ENCODE data around the gene EBF4. TPM values are rescaled to one million over a fixed set of nuclear protein-coding genes. Genes with fewer than 3 reads are reported as not detected.

EBF4 gene
- total and polyA plus RNA-seq, 2 of the 8 experiments (the other 6 are each of a cell fraction or from before 2014, with no cell fraction given), result 1.2 to 2.9 TPM

DNA sequence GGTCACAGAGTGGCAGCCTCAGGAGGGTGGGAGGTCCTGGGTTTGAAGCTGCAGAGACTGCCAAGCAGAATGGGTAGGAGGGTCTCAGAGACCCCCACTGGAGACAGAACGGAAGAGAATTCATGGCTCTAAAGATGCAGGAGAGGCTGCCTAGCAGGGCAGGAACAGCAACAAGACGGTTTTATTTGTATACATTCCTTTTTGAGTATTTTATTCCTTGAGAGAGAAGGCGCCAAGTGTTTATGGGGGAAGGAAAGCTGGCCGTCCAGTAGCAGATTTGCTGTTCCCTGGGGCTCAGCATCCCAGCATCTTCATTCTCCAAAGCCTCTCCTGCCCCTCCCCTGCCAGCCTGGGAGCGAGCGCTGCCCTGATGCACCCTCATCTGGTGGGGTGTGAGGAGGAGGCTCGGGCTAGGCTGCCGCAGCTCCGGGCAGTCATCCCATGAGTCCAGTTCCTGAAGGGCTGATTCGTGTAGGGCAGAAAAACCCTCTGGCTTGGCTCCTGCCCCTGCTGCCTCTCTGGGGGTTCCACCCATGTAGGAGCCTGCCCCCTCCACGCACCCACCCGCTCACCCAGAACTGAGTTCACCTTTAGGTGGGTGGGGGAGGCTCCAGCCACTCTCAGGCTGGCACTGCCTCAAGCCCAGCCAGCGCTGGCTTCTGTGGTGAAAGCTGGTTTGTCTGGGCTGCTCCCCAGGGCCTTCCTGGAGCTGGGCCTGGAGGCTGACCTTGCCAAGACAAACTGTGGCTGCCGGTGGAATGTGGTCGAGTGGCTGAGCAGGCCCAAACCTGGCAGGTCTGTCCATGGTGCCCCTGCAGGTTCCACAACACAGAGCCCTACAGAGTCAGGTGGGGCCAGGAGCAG, 75.4 kb downstream of the EBF4 start:
- Histone ChIP-seq H3K27ac (ENCODE audit: low read depth, low read length) (no peak overlapping the region), H3K4me1 (replicated peaks in 1 of 4; ENCODE audit: control insufficient read depth in 3 of 4, insufficient read depth in 4 of 4, low read length in 3 of 4) (peaks cover 0 to 3% (median under 1%) of the 10 kb centered on the region in 4 experiments; a peak in 2 of 7 replicates), H3K79me1 (ENCODE audit: low read depth, low read length) (no peaks in the 10 kb centered on the region), H3K4ac (replicated peaks; ENCODE audit: insufficient read length, low read depth, low read length) (no peak overlapping the region), H2BK20ac (ENCODE audit: low read length) (no peak overlapping the region), H4K8ac (ENCODE audit: extremely low read depth, insufficient read depth, low read length) (peak overlapping the region; percentile 35; the same call in 1 of the 2 replicates), H3K23me2 (ENCODE audit: low read depth, low read length) (no peaks in the 10 kb centered on the region; the same call in 1 of the 2 replicates), H3K36me3 (ENCODE audit: control insufficient read depth in 2 of 4, insufficient read depth in 4 of 4, low read length in 3 of 4) (no peaks in the 10 kb centered on the region), H4K20me1 (replicated peaks in 1 of 2; ENCODE audit: control insufficient read depth in 1 of 2, insufficient read depth in 2 of 2, low read length in 2 of 2) (no peaks in the 10 kb centered on the region), H4K91ac (replicated peaks; ENCODE audit: insufficient read length, low read length) (no peak overlapping the region), H3K23ac (ENCODE audit: insufficient read length) (no peak overlapping the region), H2BK12ac (ENCODE audit: low read depth, low read length) (no peak overlapping the region), H2BK120ac (replicated peaks; ENCODE audit: low read depth, low read length) (no peak overlapping the region), H3K4me3 (ENCODE audit: extremely low read depth in 1 of 4, insufficient read depth in 2 of 4, low read depth in 3 of 4, low read length in 4 of 4) (no peak overlapping the region), H3K79me2 (ENCODE audit: control insufficient read depth in 1 of 2, insufficient read depth in 2 of 2, low read length in 2 of 2) (no peaks in the 10 kb centered on the region), H3K56ac (replicated peaks; ENCODE audit: insufficient read length, low read depth, low read length) (no peak overlapping the region), H2AFZ (ENCODE audit: low read length) (no peak overlapping the region), H3K4me2 (ENCODE audit: insufficient read depth in 1 of 2, low read depth in 2 of 2, low read length in 2 of 2) (no peak overlapping the region), H2AK5ac (ENCODE audit: low read depth, low read length) (no peak overlapping the region), H3K9ac (replicated peaks in 1 of 4; ENCODE audit: extremely low read depth in 1 of 4, low read depth in 3 of 4, low read length in 3 of 4) (no peak overlapping the region), H2BK15ac (ENCODE audit: low read length) (no peak overlapping the region), H3K27me3 (replicated peaks in 1 of 4; ENCODE audit: control insufficient read depth in 3 of 4, extremely low read depth in 1 of 4, insufficient read depth in 3 of 4, low read length in 3 of 4) (no peaks in the 10 kb centered on the region; a peak in 1 of 7 replicates), H2BK5ac (ENCODE audit: low read depth, low read length) (no peak overlapping the region), H3K14ac (ENCODE audit: insufficient read length) (no peak overlapping the region), H3K18ac (ENCODE audit: extremely low read depth, low read length) (no peak overlapping the region; the same call in 1 of the 2 replicates), H4K5ac (ENCODE audit: insufficient read length, low read depth, low read length) (no peak overlapping the region), H3K9me3 (ENCODE audit: insufficient read depth in 2 of 2, low read depth in 1 of 2, low read length in 1 of 2) (no peaks in the 10 kb centered on the region)
- POLR2A ChIA-PET (ENCODE audit: partially characterized antibody), result interaction anchor here (1.1 to 1.5 kb wide), 3 partner anchors 25 to 113 kb away, joined by 3 read pairs; partner anchors contain the start of gene CPXM1
- no peak for FAIRE-seq
- WGBS, 2 experiments (ENCODE audit: extremely low coverage in 1 of 2, insufficient coverage in 1 of 2, insufficient read length in 1 of 2, insufficient replicate concordance in 2 of 2, low coverage in 1 of 2, low lambda C conversion rate in 2 of 2, missing lambda C conversion rate in 1 of 2), result 80% methylated on average over 14 of the region's 15 CpGs; no CpG with 5 or more reads in 1 of the 2 experiments
- CTCF ChIA-PET (ENCODE audit: partially characterized antibody), result interaction anchor here (0.7 to 6.5 kb wide), 8 partner anchors 9 to 286 kb away, joined by 3 to 43 read pairs (median 5); no protein-coding TSS in a partner anchor
- no peak for DNase-seq (ENCODE audit: low read depth in 1 of 2, low spot score in 2 of 2)
- TF ChIP-seq SAP30 (IDR thresholded peaks at IDR 0.05; ENCODE audit: insufficient read depth, insufficient replicate concordance, low read length), result no peak
- TF ChIP-seq EZH2 (IDR thresholded peaks at IDR 0.05; ENCODE audit: low read depth, low read length, severe bottlenecking), result no peak
- no peak for TF ChIP-seq CHD2 (IDR thresholded peaks at IDR 0.05; ENCODE audit: low read length)

All from H1 (cell line).